IMR-90 (cell line): Measurements from ENCODE around the gene SIPA1L3. TPM values are rescaled to one million over a fixed set of nuclear protein-coding genes. Genes with fewer than 3 reads are reported as not detected.

Experiments
- ATAC-seq: fragments of 200-7000 bp; cut with Tn5 transposase; 2 replicates; pipeline ENCODE4 v1.9.1; 2020; ENCODE audit warnings: low read depth, mild to moderate bottlenecking, moderate library complexity
- BruUV-seq: library from RNA; stranded (reverse); fragments of 400-500 nt; replicated peaks from 2 replicates; lab custom pipeline; 2021; lab: Mats Ljungman, UMichigan
- CTCF ChIA-PET: fragments of 300-600 bp; formaldehyde crosslinking; extraction: SDS; loops from one replicate; lab custom pipeline; 2021; ENCODE audit warnings: antibody characterized with exemption; lab: Yijun Ruan, JAX
- POLR2A ChIA-PET: fragments of 300-600 bp; sonication (Branson Sonifier 250); formaldehyde crosslinking; loops from one replicate; lab custom pipeline; 2022; ENCODE audit warnings: antibody characterized with exemption; ENCODE audit not compliant: unreplicated experiment; lab: Charles Lee
- DNase-seq: peaks from one replicate; pipeline ENCODE4 v3.0.0; 2013
- H2AFZ ChIP-seq: replicated peaks from 2 replicates; pipeline ENCODE3; 2013; ENCODE audit warnings: low read length, mild to moderate bottlenecking; ENCODE audit not compliant: poor library complexity
- H2AK5ac ChIP-seq: 2 replicates; pipeline ENCODE4 v1.6.1; 2013; ENCODE audit warnings: low read depth, low read length, inconsistent platforms
- H2AK9ac ChIP-seq: replicated peaks from 2 replicates; pipeline ENCODE3; 2013; ENCODE audit warnings: mild to moderate bottlenecking, low read depth, low read length, moderate library complexity; ENCODE audit not compliant: poor library complexity
- H2BK120ac ChIP-seq: 2 replicates; pipeline ENCODE4 v1.6.1; 2013; ENCODE audit warnings: low read depth, low read length, inconsistent platforms
- H2BK15ac ChIP-seq: 3 replicates; pipeline ENCODE4 v1.6.1; 2013; ENCODE audit warnings: low read depth, low read length, inconsistent platforms
- H2BK20ac ChIP-seq: 2 replicates; pipeline ENCODE4 v1.6.1; 2013; ENCODE audit warnings: low read depth, mild to moderate bottlenecking, inconsistent platforms, low read length, moderate library complexity
- H2BK5ac ChIP-seq: 2 replicates; pipeline ENCODE4 v1.6.1; 2013; ENCODE audit warnings: mild to moderate bottlenecking, low read depth, low read length, inconsistent platforms; ENCODE audit not compliant: poor library complexity, severe bottlenecking
- H3K14ac ChIP-seq: replicated peaks from 2 replicates; pipeline ENCODE4 v1.6.1; 2013; ENCODE audit warnings: low read depth, low read length, inconsistent platforms
- H3K18ac ChIP-seq: 2 replicates; pipeline ENCODE4 v1.6.1; 2013; ENCODE audit warnings: low read depth, low read length, control low read depth
- H3K23ac ChIP-seq: 2 replicates; pipeline ENCODE4 v1.6.1; 2013; ENCODE audit warnings: low read depth, low read length, inconsistent platforms
- H3K27ac ChIP-seq: 2 replicates; pipeline ENCODE4 v1.5.1; 2013; ENCODE audit warnings: mild to moderate bottlenecking, control low read depth, low read length; ENCODE audit not compliant: insufficient read depth
- H3K27me3 ChIP-seq: 2 replicates; pipeline ENCODE4 v1.6.1; 2013; ENCODE audit warnings: low read length; ENCODE audit not compliant: control insufficient read depth, insufficient read depth
- H3K36me3 ChIP-seq: 2 replicates; pipeline ENCODE4 v1.6.1; 2013; ENCODE audit warnings: low read length, mixed read lengths; ENCODE audit not compliant: control insufficient read depth, insufficient read depth
- H3K4ac ChIP-seq: 2 replicates; pipeline ENCODE4 v1.6.1; 2013; ENCODE audit warnings: low read depth, low read length, inconsistent platforms
- H3K4me1 ChIP-seq: 2 replicates; pipeline ENCODE4 v1.6.1; 2013; ENCODE audit warnings: low read length, mixed read lengths; ENCODE audit not compliant: control insufficient read depth, insufficient read depth
- H3K4me2 ChIP-seq: 2 replicates; pipeline ENCODE4 v1.6.1; 2013; ENCODE audit warnings: low read depth, mild to moderate bottlenecking, control low read depth, low read length, moderate library complexity
- H3K4me3 ChIP-seq: 2 replicates; pipeline ENCODE4 v1.5.1; 2013; ENCODE audit warnings: low read depth, mild to moderate bottlenecking, control low read depth, low read length, moderate library complexity; ENCODE audit not compliant: insufficient read depth
- H3K56ac ChIP-seq: 2 replicates; pipeline ENCODE4 v1.6.1; 2013; ENCODE audit warnings: low read length, inconsistent platforms; ENCODE audit not compliant: insufficient read depth; ENCODE audit errors: extremely low read depth
- H3K79me1 ChIP-seq, 2 experiments: 2 replicates each; pipeline ENCODE4 v1.6.1; 2013; ENCODE audit warnings: low read length in 2 of 2, inconsistent platforms in 1 of 2, low read depth in 1 of 2
- H3K9ac ChIP-seq: 2 replicates; pipeline ENCODE4 v1.6.1; 2013; ENCODE audit warnings: low read depth, low read length, control low read depth
- H3K9me1 ChIP-seq: 2 replicates; pipeline ENCODE4 v1.6.1; 2013; ENCODE audit warnings: low read length, inconsistent platforms; ENCODE audit not compliant: insufficient read depth
- H3K9me3 ChIP-seq: 2 replicates; pipeline ENCODE4 v1.6.1; 2013; ENCODE audit warnings: low read length; ENCODE audit not compliant: control insufficient read depth, insufficient read depth
- H4K20me1 ChIP-seq: 2 replicates; pipeline ENCODE4 v1.6.1; 2013; ENCODE audit warnings: low read length, inconsistent platforms; ENCODE audit not compliant: insufficient read depth
- H4K5ac ChIP-seq: 2 replicates; pipeline ENCODE4 v1.6.1; 2013; ENCODE audit warnings: mild to moderate bottlenecking, low read depth, low read length, control low read depth
- H4K8ac ChIP-seq, 2 experiments: 2 replicates each; pipeline ENCODE4 v1.6.1; 2013; ENCODE audit warnings: low read depth in 2 of 2, low read length in 2 of 2, control low read depth in 1 of 2, inconsistent platforms in 1 of 2
- H4K91ac ChIP-seq: 2 replicates; pipeline ENCODE4 v1.6.1; 2013; ENCODE audit warnings: low read depth, low read length, inconsistent platforms; ENCODE audit not compliant: insufficient read depth
- CHD1 ChIP-seq: IDR thresholded peaks from 2 replicates; pipeline ENCODE4 v1.6.1; 2012; ENCODE audit warnings: low read depth, low read length, improper control_type of control experiment
- MAZ ChIP-seq: IDR thresholded peaks from 2 replicates; pipeline ENCODE4 v1.6.1; 2012; ENCODE audit warnings: low read depth, mild to moderate bottlenecking, low read length, improper control_type of control experiment, moderate library complexity, borderline replicate concordance
- WGBS, 2 experiments: methylation state at CpG; one replicate each; pipeline versions ENCODE4 v1.1.5 to v1.1.7; 2013; ENCODE audit warnings: missing lambda C conversion rate in 2 of 2; ENCODE audit not compliant: insufficient read length in 1 of 2; ENCODE audit errors: extremely low coverage in 2 of 2; 5-methylcytosine and 5-hydroxymethylcytosine counted together
- dilution Hi-C: fragments of 300-500 bp; cut with HindIII; formaldehyde crosslinking; loops from one replicate; pipeline ENCODE4 v1.14.3; 2018; ENCODE audit warnings: low sequenced_read_pairs; ENCODE audit not compliant: unreplicated experiment
- in situ Hi-C: fragments of 300-500 bp; cut with MboI; formaldehyde crosslinking; loops from 3 replicates; pipeline ENCODE4 v1.14.3; 2019; ENCODE audit warnings: low sequenced_read_pairs, inconsistent platforms, mixed read lengths
- intact Hi-C: fragments of 100-400 bp; cut with micrococcal nuclease; formaldehyde crosslinking; loops from 2 replicates; pipeline ENCODE4 v1.10.0; 2022
- polyA plus RNA-seq, 3 experiments: library from polyadenylated mRNA; depleted of rRNA; stranded (reverse); fragments of >200 nt; gene quantifications; 2 replicates each; pipeline ENCODE4 v1.2.3, GENCODE V29; 2012; ENCODE audit warnings: low replicate concordance in 1 of 3
- total RNA-seq: library from RNA; depleted of rRNA; stranded (reverse); fragments of >200 nt; gene quantifications from 2 replicates; pipeline ENCODE4 v1.2.3, GENCODE V29; 2012
- TF ChIP-seq, protein P1 (sequence below): conservative IDR thresholded peaks from 2 replicates; pipeline ENCODE4 v1.5.1; 2012; ENCODE audit warnings: mild to moderate bottlenecking, low read depth, low read length, improper control_type of control experiment

Gene SIPA1L3
- total and polyA plus RNA-seq, 2 of the 4 experiments (the other 2 are of a cell fraction), result 4.1 to 9.4 TPM

DNA sequence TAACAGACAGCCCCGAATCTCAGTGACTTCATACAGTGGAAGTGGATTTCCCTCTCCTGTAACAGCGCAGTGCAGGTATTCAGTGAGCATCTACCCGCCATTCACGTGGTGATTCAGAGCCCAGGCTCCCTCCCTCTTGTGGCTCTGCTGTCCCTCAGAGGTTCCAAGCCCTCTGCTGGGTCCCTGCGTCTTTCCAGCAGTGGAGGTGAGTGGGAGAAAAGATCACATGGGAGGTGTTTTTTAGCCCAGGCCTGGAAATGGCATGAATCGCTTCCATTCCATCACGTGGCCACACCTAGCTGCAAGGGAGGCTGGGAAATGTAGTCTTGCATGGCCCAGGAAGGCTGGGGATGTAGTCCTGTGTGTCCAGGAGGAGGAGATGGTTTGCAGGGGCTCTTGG is 255.6 kb downstream of the SIPA1L3 start:
- Histone ChIP-seq H3K56ac (no peak overlapping the region), H3K27ac (no peak overlapping the region), H3K23ac (no peak overlapping the region), H2BK5ac (no peak overlapping the region), H2BK15ac (no peak overlapping the region), H3K36me3 (peaks cover 40% of the 10 kb centered on the region), H4K8ac (no peak overlapping the region), H3K79me1 (peaks cover 0 to 10% of the 10 kb centered on the region in 2 experiments; a peak in 1 of 4 replicates), H2AK9ac (no peak overlapping the region), H3K18ac (no peak overlapping the region), H3K4ac (no peak overlapping the region), H4K91ac (no peak overlapping the region), H3K9ac (no peak overlapping the region), H3K4me3 (no peak overlapping the region), H3K27me3 (no peaks in the 10 kb centered on the region), H3K9me1 (no peaks in the 10 kb centered on the region), H4K5ac (no peak overlapping the region), H2BK120ac (no peak overlapping the region), H3K9me3 (peaks cover 6% of the 10 kb centered on the region; the same call in 1 of the 2 replicates), H2AK5ac (no peak overlapping the region), H3K4me2 (no peak overlapping the region), H4K20me1 (no peaks in the 10 kb centered on the region), H3K14ac (no peak overlapping the region), H2AFZ (no peak overlapping the region), H3K4me1 (no peaks in the 10 kb centered on the region), H2BK20ac (no peak overlapping the region)
- intact Hi-C loops, result no loop called here
- dilution Hi-C loops, result no loop called here
- no peak for ATAC-seq
- 100% methylated on average over 3 of the region's 7 CpGs; no CpG with 5 or more reads in 1 of the 2 experiments for WGBS, 2 experiments
- TF ChIP-seq CHD1 (no peak), MAZ (no peak)
- TF ChIP-seq, protein P1, sequence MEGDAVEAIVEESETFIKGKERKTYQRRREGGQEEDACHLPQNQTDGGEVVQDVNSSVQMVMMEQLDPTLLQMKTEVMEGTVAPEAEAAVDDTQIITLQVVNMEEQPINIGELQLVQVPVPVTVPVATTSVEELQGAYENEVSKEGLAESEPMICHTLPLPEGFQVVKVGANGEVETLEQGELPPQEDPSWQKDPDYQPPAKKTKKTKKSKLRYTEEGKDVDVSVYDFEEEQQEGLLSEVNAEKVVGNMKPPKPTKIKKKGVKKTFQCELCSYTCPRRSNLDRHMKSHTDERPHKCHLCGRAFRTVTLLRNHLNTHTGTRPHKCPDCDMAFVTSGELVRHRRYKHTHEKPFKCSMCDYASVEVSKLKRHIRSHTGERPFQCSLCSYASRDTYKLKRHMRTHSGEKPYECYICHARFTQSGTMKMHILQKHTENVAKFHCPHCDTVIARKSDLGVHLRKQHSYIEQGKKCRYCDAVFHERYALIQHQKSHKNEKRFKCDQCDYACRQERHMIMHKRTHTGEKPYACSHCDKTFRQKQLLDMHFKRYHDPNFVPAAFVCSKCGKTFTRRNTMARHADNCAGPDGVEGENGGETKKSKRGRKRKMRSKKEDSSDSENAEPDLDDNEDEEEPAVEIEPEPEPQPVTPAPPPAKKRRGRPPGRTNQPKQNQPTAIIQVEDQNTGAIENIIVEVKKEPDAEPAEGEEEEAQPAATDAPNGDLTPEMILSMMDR, result no peak
- in situ Hi-C loops, result no loop called here
- ChIA-PET CTCF (no interaction called here), POLR2A (no interaction called here)
- no peak for DNase-seq
- BruUV-seq, result no TSS peak
